Testis (tissue), 2 donors: ENCODE data around the gene NOS3.

Experiments
- CTCF ChIP-seq, 3 experiments: fragments of 450-650 bp in 2 of 3; fragments of 200-600 bp in 1 of 3; sonication (generic) in 1 of 3; IDR thresholded peaks; one replicate each; pipeline ENCODE4 v1.5.1; 2016 to 2019; ENCODE audit warnings: antibody characterized with exemption in 3 of 3, mild to moderate bottlenecking in 2 of 3, moderate library complexity in 1 of 3
- POLR2A ChIP-seq: fragments of 450-650 bp; IDR thresholded peaks from one replicate; pipeline ENCODE4 v1.6.1; 2017; ENCODE audit warnings: antibody characterized with exemption, mild to moderate bottlenecking, moderate library complexity

GRCh38 chr7:151028948-151029501 lies 38.2 kb downstream of the NOS3 start:
- TF ChIP-seq CTCF (IDR thresholded peaks at IDR 0.05) (no peak), POLR2A (no peak)
